Prostate gland (tissue), 2 donors: ENCODE measurements around the gene NKX3-2. TPM values are rescaled to one million over a fixed set of nuclear protein-coding genes. Genes with fewer than 3 reads are reported as not detected.

ENCODE experiments used
- DNase-seq: peaks from one replicate; pipeline ENCODE4 v3.0.0-alpha.2; 2019; ENCODE audit warnings: low spot score
- H3K27ac ChIP-seq, 2 donors: fragments of 200-600 bp; sonication (generic); 2 replicates each; pipeline ENCODE4 v1.5.1; 2017 to 2019
- H3K27me3 ChIP-seq: fragments of 200-600 bp; sonication (generic); replicated peaks from 2 replicates; pipeline ENCODE4 v1.5.1; 2019; ENCODE audit not compliant: insufficient read depth
- H3K36me3 ChIP-seq, 2 donors: fragments of 200-600 bp; sonication (generic); 1 replicate in 1 of 2; 2 replicates in 1 of 2; pipeline versions ENCODE4 v1.5.1 to v1.8.1; 2017 to 2019
- H3K4me1 ChIP-seq: fragments of 200-600 bp; sonication (generic); replicated peaks from 2 replicates; pipeline ENCODE4 v1.5.1; 2019
- H3K4me3 ChIP-seq, 2 donors: fragments of 200-600 bp; sonication (generic); 2 replicates each; pipeline ENCODE4 v1.5.1; 2017 to 2019
- H3K9me3 ChIP-seq: fragments of 200-600 bp; sonication (generic); 2 replicates; pipeline ENCODE4 v1.5.1; 2017
- POLR2A ChIP-seq: fragments of 450-650 bp; IDR thresholded peaks from one replicate; pipeline ENCODE4 v1.6.1; 2016; ENCODE audit warnings: antibody characterized with exemption, mild to moderate bottlenecking
- POLR2AphosphoS5 ChIP-seq: sonication (generic); formaldehyde crosslinking; IDR thresholded peaks from one replicate; pipeline ENCODE4 v1.6.1; 2017; ENCODE audit warnings: antibody characterized with exemption
- WGBS: methylation state at CpG from one replicate; pipeline ENCODE4 v1.1.5; 2018; 5-methylcytosine and 5-hydroxymethylcytosine counted together
- intact Hi-C: fragments of 100-400 bp; cut with DNase I; formaldehyde crosslinking; loops from one replicate; pipeline ENCODE4 v1.14.2; 2022
- total RNA-seq, 2 donors: library from RNA; depleted of rRNA; stranded (reverse); fragments of >200 nt; gene quantifications; one replicate each; pipeline ENCODE4 v1.1.0, GENCODE V29; 2016
- TF ChIP-seq, protein P1 (sequence below), 4 experiments: fragments of 200-600 bp in 2 of 4; fragments of 450-650 bp in 2 of 4; sonication (generic) in 2 of 4; IDR thresholded peaks; 1 replicate in 3 of 4; 2 replicates in 1 of 4; pipeline ENCODE4 v1.5.1; 2016 to 2019; ENCODE audit warnings: antibody characterized with exemption in 4 of 4, mild to moderate bottlenecking in 2 of 4, moderate library complexity in 2 of 4

The NKX3-2 gene
- total RNA-seq, 2 donors from 2014 or later, result 0.36 TPM; not detected in 1

DNA sequence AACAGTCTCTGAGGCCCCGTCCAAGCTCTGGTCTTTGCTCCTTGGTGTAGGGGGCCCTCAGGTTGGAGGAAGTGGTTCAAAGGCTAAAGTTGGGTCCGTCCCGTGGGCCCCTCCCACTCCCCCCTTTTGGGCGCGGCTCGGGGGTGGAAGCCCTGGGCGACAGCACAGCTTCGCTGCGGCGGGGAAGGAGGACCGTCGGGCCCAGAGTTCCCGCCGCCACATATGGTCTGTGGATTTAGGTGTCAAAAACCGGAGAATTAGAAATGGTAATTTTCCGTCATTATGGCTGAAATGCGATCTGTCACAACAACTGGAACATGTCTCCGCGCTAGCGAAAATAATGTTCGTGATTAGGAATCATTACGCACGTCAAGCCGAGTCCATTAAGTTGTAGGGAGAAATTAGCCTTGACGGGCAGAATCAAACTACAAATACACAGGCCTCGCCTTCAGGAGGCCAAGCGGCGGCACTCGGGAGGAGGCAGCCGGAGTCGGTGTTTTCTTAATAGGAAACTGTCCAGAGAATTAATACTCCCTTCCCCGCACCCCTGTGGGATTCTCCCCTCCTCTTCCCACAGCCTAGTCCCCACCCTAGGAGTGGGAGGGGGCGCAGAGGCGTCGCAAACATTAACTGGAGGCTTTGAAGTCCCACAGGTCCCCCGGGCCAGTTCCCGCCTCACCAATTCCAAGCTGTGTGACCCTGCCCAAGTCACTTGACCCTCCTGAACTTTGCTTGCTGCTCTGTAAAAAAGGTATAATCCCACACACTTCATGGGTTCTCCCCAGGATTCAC, 15.0 kb downstream of the NKX3-2 start:
- Histone ChIP-seq H3K27ac (no peak overlapping the region), H3K27me3 (peaks cover 60% of the 10 kb centered on the region), H3K4me1 (no peaks in the 10 kb centered on the region), H3K4me3 (no peak overlapping the region), H3K36me3 (no peaks in the 10 kb centered on the region), H3K9me3 (no peaks in the 10 kb centered on the region)
- intact Hi-C loops, result no loop called here
- DNase-seq, result no peak
- TF ChIP-seq POLR2A (no peak), POLR2AphosphoS5 (no peak)
- TF ChIP-seq, protein P1, sequence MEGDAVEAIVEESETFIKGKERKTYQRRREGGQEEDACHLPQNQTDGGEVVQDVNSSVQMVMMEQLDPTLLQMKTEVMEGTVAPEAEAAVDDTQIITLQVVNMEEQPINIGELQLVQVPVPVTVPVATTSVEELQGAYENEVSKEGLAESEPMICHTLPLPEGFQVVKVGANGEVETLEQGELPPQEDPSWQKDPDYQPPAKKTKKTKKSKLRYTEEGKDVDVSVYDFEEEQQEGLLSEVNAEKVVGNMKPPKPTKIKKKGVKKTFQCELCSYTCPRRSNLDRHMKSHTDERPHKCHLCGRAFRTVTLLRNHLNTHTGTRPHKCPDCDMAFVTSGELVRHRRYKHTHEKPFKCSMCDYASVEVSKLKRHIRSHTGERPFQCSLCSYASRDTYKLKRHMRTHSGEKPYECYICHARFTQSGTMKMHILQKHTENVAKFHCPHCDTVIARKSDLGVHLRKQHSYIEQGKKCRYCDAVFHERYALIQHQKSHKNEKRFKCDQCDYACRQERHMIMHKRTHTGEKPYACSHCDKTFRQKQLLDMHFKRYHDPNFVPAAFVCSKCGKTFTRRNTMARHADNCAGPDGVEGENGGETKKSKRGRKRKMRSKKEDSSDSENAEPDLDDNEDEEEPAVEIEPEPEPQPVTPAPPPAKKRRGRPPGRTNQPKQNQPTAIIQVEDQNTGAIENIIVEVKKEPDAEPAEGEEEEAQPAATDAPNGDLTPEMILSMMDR (IDR thresholded peaks at IDR 0.05), result no peak
- 14% methylated on average over 37 of the region's 37 CpGs for WGBS

DNA sequence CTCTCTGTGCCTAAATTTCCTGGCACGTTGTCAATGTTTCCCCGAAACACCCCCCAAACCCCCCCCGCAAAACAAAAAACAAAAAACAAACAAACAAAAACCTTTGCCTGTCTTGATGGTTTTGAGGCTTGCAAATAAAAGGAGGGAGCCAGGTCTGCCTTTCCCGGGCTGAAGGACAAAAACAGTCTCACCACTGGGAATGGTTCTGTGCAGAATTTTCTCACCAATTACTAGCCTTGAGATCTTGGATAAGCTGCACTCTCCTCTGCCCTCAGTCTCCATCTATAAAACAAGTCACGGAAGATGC, 15.5 kb downstream of the NKX3-2 start:
- H3K9me3 ChIP-seq, result no peaks in the 10 kb centered on the region
- intact Hi-C loops, result no loop called here
- no peak overlapping the region for H3K27ac ChIP-seq
- 6% methylated on average over 5 of the region's 5 CpGs for WGBS
- TF ChIP-seq, protein P1 (IDR thresholded peaks at IDR 0.05), result no peak
- TF ChIP-seq POLR2AphosphoS5, result no peak
- no peak for TF ChIP-seq POLR2A
- H3K27me3 ChIP-seq, result peaks cover 56% of the 10 kb centered on the region
- H3K4me1 ChIP-seq, result no peaks in the 10 kb centered on the region
- H3K4me3 ChIP-seq, result no peak overlapping the region
- H3K36me3 ChIP-seq, result no peaks in the 10 kb centered on the region
- DNase-seq, result no peak

DNA sequence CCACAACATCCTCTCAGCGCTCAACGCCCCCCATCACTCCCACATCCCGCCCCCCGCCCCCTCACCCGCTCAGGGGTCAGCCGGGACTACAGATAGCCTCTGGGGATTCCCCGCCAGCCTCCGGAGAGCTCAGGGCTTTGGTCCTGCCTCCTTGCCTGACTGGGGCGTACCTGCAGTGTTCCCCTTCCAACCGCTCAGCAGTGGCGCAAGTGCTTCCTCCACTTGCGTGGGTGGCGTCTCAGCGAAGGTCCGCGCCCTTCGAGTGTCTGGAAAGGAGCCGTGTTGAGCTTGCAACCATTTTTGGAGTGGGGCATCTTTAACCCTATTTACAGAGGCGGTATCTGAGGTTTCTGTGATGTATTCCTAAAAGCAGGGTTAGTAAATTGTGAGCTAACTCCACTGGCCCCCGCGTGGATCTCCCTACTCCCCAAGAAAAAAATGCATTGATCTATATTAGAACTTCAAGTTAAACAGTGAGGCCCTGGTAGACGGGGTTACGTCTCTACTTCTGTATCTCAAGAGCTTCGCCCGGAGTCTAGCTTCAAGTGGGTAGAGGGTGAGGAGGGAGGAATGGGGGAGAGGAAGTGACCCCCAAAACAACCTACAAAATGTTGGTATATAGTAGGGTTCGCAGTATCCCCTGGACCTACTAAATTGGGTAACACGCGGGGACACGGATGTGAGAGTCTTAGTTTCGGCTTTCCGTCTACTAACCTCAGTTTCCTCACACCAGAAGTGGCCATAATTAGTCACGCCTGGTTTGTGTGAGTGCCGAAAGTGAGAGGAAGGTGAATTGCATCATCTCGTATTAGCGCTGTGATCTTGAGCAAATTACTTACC, 16.1 kb downstream of the NKX3-2 start:
- Histone ChIP-seq H3K27me3 (peaks cover 57% of the 10 kb centered on the region), H3K4me1 (no peaks in the 10 kb centered on the region), H3K4me3 (no peak overlapping the region), H3K36me3 (no peaks in the 10 kb centered on the region), H3K9me3 (no peaks in the 10 kb centered on the region), H3K27ac (no peak overlapping the region)
- WGBS, result 9% methylated on average over 33 of the region's 35 CpGs
- intact Hi-C loops, result no loop called here
- DNase-seq, result no peak
- TF ChIP-seq POLR2A, result no peak
- TF ChIP-seq, protein P1 (IDR thresholded peaks at IDR 0.05), result no peak
- no peak for TF ChIP-seq POLR2AphosphoS5

DNA sequence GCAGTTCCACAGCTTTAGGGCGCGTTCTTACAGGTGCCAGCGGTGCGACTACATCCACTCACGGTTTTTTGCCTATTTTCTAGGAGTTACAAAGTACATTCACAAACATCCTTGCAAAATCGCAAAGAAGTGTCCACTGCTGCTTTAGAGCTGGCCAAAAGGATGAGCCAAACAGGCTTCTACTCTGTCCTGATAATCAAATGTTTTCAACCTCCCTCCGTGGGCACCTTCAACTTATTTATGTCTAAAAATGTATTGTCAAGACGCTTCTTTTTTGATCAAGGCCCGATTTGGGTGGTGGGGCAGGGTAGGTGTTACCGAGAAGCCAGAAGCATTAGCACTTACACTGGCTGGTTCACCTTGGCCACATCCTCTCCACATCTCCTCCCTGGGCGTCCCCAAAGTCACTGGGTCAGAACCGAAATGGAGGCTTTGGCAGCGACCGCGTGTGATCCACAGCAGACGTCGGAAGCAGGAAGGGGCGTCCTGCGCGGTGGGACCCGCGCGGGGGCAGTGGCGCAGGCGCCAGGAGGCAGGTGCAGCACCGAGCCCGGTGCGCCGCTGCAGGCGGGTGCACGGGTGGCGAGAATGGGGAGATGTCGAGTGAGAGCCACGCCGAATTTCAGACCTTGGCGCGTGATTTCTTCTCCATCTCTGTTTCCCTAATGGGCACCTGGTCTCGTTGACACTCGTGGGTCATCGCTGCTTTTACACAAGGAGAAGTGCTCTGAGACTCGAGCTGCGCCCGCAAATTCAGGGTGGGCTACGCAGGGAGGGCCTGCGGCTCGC, 16.9 kb downstream of the NKX3-2 start:
- H3K4me1 ChIP-seq, result no peaks in the 10 kb centered on the region
- no peak for TF ChIP-seq POLR2A
- TF ChIP-seq POLR2AphosphoS5, result no peak
- TF ChIP-seq, protein P1 (IDR thresholded peaks at IDR 0.05), result no peak
- peaks cover 61% of the 10 kb centered on the region for H3K27me3 ChIP-seq
- no peaks in the 10 kb centered on the region for H3K9me3 ChIP-seq
- no peak overlapping the region for H3K4me3 ChIP-seq
- DNase-seq, result no peak
- no peaks in the 10 kb centered on the region for H3K36me3 ChIP-seq
- intact Hi-C loops, result no loop called here
- no peak overlapping the region for H3K27ac ChIP-seq
- 3% methylated on average over 46 of the region's 46 CpGs for WGBS
